ENCODE results near the gene SPATA32.

Gene SPATA32

DNA sequence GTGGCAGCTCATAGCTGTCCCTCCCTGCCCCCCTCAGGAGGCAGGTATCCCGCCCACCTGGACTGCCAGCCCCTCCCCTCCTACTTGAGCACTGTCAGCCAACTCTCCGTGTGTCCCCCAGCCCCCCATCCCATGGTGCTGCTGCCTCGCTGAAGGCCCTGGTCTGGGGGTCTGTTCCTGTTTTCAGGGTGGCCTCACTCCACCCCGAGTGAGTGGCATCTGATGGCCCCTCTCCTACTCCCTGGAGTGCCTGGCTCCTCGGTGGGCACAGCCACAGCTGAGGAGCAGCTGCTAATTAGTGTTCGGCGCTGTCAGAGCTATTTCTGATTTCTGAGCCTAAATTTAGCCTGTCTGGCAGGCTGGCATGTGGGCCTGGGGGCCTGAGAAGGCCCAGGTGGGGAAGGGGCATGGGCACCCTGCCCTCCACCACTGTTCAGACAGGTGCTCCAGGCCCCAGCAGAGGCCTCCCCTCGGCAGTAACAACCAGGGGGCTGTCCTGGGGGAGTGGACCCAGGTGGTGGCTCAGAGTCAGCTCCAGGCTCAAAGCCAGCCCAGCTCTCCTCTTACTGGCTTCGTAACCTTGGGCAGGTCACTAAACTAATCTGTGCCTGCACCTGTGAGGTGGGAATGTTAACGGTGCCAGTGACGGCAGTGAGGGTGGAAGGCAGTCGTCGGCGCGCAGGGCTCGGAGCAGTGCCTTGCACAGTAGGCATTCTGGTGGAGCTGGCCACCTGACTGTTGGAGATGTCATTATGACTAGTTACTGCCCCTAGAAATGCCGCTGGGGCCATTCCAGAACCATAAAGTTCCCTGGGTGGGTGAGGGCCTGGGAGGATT is 33.8 kb downstream of the SPATA32 start:
- DNase-seq: no peak

DNA sequence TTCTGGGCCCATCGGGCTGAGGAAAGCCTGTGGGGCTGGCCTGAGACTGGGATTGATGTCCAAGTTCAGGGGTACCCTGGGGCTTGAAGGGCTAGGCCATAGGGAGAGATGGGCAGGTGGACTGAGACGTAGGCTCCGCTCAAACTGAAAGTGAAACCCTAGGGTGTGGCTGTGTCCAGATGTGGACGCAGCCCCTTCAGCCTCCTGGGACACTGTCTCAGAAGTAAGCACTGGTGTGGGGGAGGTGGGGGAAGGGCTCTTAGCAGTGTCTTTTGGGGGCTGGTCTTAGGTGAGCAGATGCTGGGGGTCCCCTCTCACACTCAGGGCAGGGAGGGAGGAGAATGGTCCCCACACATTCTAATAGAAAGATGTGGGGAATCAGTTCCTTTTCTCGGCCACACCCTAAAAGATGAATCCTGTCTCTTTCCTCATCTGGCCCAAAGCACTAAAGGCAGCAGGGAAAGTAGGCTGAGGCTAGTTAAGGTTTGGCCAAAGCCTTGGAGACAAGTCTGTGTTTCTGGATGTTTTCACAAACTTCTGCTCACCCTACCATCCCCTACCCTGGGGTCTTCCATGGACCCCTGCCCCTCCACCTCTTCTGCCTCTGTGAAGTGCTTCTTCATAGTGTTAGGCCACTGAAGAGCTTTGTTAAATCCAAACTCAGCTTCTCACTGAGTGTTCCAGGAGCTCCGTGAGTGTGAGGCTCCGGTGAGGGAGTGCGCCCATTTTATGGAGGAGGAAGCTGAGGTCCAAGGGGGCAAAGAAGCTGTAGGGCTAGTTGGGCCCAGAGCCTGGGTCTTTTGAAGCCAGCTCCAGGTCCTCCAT is 34.6 kb downstream of the SPATA32 start:
- DNase-seq: no peak

DNA sequence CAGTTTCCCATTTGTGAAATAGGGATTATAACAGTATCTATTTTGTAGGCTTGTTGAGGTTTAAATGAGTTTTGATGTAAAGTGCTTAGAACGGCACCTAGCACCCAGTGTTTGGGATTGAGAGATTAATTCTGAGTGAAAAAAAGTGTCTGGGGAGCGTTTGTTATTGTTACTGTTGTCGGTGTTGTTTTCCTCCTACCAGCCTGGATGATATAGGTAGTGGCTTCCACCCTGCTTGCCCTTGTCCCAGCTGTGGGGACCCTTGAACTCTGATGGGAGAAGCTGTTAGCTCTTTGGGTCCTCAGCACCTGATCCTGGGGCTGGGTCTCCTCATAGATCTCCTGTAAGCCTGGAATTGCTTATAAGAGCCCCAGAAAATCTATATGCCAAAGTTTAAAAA is 35.3 kb downstream of the SPATA32 start:
- no peak for DNase-seq

DNA sequence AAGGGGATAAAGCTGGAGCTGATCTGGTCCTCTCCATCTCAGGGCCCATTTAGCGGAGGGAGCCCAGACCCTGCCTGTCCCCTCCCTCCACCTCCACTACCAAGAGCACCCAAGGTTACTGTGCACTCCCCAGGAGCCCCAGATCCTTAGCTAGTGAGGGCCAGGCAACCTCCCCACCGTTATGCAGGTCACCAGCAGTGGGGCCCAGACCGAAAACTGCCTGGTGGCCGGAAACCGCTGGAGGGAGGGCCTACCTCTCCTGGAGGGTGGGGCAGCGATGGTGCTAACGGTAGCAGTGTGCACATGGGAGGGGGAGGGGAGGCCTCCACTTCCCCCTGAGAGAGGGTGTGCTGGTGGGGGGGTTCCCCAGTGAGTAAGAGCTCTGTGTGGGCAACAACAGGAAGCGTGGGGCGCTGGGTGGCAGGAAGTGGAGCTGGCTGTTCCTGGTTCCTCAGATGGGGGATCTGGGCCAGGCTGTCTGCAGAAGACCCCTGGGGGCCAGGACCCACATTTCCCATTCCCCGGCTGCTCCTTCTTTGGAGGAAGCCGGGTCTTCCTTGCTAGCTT is 35.8 kb downstream of the SPATA32 start:
- DNase-seq: peak; percentile 90

DNA sequence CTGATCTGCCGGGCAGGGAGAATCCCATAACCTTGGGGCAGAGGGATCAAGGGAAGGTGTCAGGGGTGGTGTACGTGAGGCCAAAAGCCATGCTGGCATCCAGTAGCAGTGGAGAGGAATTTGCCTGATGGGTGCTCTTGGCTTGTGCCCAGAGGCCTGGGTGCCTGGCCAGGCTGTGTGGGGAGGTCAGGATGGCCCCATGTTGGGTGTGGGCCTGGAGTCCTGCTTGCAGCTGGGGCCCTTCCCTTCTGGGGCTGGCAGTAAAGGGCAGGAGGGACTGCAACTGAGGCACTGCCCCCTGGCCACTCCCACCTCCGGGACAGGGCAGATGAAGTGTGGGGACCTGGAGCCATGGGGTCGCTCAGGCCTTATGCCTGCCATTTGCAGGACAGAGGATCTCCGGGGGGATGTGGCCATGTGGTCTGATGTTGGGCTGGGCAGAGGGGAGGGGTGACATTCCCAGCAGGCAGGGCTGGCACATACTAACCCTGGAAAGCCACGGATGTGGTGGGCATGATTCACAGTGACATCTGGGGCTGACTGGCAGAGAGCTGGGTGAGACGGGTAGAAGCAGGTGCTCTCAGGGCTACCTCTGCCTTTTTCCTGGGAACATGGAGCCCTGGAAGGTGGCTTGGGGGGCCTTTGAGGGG is 36.7 kb downstream of the SPATA32 start:
- DNase-seq: peak; percentile 47

DNA sequence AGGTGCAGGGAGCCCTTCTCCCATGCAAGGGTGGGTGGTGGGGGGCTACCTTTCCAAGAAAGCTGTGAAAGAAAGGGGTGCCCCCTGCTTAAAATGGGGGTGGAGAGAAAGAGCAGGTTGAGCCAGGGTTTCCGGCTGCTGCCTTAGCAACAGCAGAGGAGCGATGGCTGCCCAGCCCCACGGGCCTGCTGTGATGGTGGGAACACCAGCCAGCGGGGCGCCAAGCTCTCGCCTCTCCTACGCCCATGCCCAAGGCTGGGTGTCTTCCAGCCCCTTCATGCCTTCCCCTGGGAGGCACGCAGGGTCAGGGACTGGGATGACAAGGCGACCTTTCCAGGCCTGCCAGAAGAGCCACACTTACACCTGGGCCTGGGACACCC is 37.2 kb downstream of the SPATA32 start:
- DNase-seq: no peak

DNA sequence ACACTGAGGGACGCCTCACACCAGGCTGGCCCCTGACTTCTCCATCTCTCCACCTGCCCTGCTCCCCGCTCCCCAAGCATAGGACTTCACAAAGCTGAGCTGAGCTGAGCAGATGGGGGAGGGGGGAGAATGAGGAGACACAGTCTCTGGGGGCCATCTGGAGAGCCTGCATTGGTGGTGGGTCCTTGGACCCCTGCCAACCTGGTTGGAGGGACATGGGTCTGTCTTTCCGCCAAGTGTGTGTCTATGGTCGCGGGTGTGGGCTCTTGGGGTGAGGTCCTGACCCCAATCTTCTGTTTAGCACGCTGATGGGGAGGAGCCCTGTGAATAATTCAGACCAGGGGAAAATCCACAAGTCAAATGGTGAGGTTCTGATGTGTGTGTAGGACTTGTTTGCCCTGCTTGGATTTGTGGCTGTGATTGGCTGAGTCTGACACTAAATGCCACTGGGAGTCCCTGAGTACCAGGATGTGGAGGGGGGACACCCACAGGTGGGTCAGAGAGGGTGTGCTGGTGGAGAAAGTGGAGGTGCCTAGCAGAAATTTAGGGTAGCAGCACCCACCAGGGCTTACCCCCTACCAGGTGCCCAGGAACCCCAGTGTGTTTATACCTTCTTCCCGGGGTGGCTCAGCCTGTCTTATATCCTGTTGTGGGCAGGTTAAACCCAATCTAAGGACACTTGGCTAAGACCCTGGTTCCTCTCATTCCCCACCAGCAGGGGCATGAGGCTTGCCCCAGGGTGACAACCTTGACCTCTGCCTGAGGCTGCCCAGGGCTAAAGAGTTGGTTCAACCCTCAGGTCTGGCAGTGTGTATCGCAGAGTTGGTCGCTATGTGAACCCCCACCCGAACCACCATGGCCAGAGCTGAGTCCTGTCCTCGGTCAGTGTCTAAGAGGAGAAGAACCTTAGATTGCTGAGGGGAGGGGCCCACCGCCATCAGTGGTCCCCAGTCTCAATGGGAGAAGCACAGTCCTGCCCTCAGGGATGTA is 38.1 kb downstream of the SPATA32 start:
- peak; percentile 33 for DNase-seq

DNA sequence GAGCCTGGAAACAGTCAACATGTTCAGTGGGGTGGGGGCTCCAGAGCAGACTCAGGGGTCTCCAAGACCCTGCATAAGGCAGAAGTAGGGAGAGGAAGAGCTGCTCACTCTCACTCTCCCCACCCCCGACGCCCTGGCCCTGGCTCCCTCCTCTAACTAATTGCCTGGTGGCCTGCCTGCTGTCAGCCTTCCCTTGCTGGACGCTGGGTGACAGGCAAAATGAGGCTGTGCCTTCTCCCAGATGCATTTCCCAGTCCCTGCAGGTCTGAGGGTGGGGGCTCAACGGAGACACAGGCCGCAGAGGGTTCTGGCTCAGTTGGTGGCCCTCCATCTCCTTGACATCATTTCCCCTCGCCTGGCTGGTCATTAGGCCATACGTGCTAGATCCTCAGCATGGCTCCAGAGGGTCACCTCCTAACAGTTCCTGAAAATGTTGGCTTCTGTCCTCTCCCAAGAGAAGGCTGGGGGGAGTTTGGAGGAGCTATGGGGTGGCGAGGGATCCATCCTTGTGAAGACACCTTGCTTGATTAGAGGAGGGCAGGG is 38.8 kb downstream of the SPATA32 start:
- no peak for DNase-seq

DNA sequence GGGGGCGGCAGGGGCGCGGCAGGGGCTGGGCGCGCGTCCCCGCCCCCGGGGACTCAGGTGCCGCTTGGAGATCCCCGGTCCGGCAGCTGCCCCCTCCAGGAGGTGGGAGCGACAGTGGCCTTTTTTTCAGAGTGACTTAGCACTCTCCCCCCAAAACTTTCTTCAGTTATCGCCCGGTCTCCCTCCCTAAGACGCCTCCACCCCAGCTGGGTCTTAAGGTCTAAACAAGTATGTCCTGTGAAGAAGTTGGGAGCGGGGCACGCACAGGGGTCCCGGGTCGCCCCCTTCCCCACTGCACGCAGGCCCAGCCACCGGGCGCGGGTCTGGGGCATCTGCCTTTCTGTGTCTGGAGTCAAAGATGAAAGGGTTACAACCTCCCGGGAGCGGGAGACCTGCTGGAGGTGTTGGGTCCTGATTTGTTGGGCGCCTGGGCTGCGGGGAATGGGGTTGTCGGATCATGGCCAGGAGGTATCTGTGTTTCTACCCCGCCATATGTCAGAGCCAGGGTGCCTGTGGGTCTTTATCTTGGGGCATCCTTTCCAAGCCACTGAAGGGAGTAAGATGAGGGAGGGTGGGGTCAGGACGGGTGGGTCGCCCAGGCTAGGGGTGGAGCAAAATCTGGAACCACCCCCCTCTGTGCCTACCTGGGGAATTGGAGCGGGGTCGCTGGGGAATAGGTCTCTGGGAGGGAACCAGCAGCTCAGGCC is 39.5 kb downstream of the SPATA32 start:
- DNase-seq: peak; percentile 34

DNA sequence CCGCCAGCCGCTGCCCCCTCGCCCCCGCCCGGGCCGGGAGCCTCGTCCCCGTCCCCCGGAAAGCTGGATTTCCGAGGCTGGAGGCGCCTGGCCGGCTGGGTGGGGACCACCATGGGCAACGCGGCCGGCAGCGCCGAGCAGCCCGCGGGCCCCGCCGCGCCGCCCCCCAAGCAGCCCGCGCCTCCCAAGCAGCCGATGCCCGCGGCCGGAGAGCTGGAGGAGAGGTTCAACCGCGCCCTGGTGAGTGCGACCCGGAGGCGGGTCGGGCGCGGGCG is 39.9 kb downstream of the SPATA32 start:
- DNase-seq: no peak

DNA sequence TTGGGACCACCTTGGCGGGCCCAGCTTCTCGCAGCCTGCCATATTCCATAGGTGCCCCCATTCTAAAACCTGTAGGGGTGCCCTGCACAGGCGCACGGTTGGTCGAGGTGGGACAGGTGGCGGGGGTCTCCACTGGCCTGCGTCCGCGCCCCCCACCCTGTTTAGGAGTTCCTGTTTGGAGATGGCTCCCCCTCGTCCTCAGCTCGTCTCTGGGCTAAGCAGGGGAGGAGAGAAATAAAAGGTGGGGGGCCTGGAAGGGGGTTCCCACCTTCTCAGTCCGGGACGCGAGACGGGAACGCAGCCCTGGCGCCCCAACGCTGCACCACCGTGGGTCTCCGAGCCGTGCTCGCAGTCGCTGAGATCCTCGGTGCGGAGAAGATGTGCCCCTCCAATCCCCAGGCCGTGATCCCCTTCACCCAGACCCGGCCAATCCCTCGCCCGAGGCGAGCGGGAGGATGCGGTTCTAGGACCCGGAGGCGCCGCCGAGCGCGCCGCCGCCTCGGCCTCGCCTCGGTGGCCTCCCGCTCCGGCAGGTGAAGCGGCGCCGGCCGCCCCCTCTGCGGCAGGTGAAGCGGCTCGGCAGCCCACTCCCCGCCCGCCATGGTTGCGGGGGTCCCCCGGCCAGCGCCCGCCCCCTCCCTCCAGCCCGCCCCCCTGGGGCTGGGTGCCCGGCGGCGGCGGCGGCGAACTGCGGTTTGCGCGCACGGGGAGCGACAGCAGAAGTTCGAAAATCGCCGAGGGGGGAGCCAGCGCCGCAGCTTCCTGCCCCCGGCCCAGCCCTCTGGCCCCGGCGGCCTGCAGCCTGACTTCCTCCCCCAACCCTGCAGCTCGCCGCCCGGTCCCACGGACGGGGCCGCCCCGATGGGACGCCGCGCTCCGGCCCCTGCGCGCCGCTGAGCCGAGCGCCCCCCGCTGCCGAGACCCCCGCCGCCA is 40.5 kb downstream of the SPATA32 start, which contains the start of gene FMNL1:
Gene FMNL1, plus strand, starts transcription at position 805 of the 933 bp plus-strand sequence. CDS start 240 bp downstream, outside the sequence.
- peak; percentile 57 for DNase-seq

DNA sequence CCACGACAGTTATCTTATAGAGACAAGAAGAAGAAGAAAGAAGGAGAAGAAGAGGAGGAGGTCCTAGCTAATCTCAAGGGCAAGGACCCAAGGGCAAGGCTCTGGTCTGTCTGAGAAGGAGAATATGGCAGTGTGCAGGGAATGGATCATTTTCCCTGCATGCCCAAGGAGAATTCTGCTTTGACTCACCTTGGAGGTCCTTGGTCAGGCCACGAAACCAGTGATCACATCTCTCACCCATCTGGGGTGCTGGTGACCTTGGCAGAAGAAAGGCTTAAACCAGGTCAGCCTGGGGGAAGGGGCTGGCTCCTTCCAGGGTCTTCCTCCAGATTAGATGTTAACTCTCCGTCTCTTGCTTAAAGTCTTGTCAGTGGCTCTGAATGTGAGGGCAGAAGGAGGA is 41.8 kb downstream of the SPATA32 start:
- DNase-seq: no peak

DNA sequence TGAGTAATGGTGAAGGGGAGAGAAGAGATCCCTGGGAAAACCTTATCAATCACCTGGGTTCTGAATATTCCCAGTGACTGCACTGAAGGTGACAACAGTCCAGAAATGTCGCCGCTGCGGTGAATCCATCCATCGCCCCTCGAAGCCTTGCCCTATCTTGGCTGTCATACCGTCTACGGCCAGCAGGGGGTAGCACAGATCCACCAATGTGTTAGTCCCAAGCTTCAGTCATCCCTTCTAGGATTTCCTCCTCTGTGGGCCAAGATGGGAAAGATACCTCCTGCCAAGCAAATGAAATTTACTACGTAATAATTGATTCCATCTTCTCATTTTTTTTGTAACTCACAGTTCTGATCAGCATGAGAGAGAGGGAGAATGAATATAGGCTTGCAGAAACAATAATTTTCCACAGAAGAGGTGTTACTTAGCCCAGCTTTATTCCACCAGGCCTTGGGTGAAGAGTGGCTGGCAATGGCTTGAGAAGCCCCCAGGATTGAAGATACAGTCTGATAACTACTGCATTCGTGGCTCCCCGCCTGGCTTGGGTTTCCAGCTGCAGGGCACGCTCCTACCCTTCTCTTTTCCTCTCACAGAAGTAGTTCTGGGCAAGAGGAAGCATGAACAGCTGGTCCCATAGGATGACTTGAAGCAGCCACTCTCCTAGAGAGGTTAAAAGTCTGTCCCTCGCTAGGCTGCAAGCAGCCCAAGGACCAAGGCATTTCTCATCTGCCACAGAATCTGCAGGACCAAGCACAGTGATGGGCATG is 42.8 kb downstream of the SPATA32 start:
- DNase-seq: peak; percentile 92

All from T-helper 9 cell (primary cell).